ENCODE measurements around the gene AOC3. TPM values are rescaled to one million over a fixed set of nuclear protein-coding genes. Genes with fewer than 3 reads are reported as not detected.
"Not testable (repeated sequence)": the region's sequence is repeated elsewhere in the genome, so short reads cannot be mapped to it uniquely, and the experiment has no call there.

Gene AOC3
- polyA plus RNA-seq, 4 donors: 5.0 to 6.9 (median 5.5) TPM

DNA sequence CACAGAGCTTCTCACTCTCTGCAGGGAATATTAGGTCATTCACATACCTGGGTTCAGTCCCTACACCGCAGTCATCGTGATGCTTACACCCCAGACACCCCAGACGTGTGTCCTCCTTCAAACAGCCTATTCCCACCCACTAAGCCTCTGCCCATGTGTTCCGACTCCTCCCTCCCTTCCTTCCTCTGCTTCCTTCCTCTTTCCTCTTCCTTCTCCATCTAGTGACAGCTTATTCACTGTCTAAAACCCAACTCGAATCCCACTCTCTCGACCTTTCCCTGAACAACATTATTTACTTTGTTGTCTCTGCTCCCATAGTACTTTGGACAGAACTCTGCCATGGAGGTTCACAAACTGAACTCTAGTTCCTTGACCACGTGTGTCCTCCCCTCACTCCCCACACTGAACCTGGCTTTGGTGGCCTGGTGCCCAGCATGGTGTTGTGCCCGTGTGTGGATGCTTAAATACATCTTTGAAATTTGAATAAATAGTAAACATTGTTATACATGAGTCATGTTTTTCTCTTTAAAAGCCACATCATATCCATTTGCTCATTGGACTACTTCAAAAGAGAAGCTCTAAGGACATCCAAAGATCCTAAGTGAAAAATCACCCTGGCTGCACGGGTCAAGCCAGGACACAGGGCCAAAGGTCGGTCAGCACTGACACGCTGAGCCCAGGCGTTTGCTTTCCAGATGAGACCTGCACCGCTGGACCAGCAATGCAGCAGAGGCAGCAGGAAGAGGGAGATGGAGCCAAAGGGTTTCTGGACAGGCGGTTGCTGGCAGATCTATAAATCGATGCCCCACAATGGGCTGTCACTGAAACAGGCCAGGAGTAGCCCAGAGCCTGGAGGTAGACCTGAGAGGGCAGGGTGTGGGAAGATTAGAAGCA lies 35.5 kb downstream of the AOC3 start:
- no peak for DNase-seq (ENCODE audit: low read depth in 4 of 4, low spot score in 2 of 4)

DNA sequence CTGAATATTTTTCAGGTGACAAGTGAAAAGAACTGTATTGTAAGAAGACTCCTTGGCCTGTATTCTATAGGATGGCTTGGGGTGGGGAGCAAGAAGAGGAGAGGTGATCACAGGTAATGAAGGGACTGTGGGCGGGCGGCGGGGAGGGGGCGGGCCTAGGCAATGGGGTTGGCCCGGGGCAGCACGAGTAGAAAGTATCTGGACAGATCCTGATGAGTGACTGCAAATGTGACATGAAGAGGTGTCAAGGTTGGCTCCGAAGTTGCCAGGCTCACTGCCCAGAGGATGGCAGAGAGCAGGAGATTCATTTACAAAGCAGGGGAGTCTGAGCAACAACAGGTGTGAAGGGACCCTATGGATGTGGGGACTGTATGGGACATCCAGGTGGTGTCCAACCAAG lies 38.8 kb downstream of the AOC3 start:
- DNase-seq (ENCODE audit: low read depth in 4 of 4, low spot score in 2 of 4): no peak

DNA sequence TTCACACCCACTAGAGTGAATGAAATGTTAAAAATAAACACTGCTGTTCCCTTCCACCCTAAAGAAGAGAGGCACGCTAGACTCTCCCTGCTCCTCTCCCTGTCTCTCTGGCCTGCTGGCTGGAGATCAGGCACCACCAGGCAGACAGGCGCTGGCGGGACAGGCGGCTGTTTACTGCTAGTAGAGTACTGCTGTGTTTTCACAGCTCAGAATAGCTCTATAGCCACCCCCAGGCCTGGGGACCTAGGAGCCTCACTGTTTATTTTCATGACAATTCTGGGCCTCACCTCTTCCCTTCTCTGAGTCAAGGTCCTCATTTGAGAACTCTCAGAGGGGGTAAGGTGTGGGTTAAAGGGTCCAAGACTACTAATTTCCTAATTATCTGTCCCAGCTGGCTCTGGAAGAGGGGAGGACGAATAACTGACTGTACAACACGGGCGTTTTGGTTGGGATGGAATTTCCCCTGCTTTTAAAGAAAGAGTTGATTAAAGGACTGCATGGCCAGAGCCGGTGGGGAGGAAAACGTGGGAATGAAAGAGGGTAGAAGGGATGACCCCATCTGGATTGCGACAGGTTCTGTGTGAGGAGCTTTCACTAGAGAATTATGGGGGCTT lies 40.6 kb downstream of the AOC3 start:
- DNase-seq (ENCODE audit: low read depth in 4 of 4, low spot score in 2 of 4): no peak

DNA sequence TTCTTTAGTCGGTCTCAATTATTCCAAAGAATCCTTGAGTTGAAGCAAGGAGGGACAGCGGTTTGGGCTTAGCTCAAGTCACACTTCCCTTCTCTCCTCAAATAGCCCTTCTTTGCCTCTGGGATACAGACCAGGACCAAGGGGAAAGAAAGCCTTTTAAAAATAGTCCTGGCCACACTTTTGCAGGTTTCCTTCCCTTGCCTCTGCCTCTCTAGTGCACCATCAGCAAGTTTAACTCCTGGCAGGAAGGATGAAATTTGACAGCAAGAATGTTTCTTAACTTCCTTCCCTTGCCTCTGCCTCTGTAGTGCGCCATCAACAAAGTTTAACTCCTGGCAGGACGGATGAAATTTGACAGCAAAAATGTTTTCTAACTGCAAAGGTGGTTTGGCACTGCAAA lies 42.4 kb downstream of the AOC3 start:
- no peak for DNase-seq (ENCODE audit: low read depth in 4 of 4, low spot score in 2 of 4)

DNA sequence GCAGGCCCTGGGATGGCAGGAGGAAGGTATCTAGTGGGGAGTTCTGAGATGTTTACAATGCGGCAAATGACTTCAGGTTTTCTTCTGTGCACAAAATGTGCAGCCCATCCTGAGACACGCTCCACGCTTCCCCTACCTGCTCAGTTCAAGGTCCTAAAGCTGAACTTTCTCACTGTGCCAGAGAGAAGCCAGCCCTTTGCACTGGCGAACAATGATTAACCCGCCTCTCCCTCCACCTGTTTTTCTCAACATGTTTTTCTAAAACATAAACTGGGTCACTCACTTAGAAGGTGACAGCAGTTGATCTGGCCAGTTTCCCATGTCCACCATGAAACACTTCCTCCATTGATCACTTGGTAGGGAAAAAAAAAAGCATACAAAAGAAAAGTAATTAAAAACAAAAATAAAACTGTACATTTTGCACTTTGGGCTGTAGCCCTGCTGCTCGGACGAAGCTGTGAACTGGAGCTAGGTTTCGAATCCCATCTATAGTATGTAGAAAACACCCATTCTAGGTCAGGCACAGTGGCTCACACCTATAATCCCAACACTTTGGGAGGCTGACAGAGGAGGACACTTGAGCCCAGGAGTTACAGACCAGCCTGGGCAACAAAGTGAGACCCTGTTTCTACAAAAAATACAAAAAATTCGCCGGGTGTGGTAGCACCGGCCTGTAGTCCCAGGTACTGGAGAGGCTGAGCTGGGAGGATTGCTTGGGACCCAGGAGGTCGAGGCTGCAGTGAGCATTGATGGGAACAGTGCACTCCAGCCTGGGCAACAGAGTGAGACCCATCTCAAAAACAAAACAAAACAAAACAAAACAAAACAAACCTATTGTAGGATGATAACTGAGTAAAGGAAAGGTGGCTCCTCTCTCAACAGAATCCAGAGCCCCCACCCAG lies 43.5 kb downstream of the AOC3 start:
- DNase-seq (ENCODE audit: low read depth in 4 of 4, low spot score in 2 of 4): no peak

- DNase-seq (ENCODE audit: low read depth in 4 of 4, low spot score in 2 of 4): no peak
Observed at GRCh38 chr17:42895185-42895555, 44.2 kb downstream of the AOC3 start.

DNA sequence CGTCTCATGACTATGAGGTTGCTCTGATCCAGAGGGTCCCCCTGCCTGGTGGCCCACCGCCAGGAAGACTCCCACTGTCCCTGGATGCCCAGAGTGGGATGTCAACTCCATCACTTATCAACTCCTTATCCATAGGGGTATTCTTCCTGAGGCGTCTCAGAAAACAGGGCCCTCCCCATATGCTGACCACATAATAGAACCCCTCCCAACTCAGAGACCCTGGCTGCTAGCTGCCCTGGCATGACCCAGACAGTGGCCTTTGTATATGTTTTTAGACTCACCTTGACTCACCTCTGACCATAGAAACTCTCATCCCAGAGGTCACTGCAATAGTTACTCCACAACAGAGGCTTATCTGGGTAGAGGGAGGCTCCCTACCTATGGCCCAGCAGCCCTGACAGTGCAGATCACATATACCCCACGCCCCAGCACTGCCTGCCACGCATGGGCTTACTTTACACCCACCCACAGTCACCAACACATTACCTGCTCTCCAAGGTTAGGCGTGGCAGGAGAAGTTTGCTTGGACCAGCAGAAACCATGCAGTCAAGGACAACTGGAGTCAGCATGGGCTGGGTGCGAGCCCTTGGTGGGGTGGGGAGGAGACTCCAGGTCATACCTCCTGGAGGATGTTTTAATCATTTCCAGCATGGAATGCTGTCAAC lies 47.3 kb downstream of the AOC3 start:
- no peak for DNase-seq (ENCODE audit: low read depth in 4 of 4, low spot score in 2 of 4)

DNA sequence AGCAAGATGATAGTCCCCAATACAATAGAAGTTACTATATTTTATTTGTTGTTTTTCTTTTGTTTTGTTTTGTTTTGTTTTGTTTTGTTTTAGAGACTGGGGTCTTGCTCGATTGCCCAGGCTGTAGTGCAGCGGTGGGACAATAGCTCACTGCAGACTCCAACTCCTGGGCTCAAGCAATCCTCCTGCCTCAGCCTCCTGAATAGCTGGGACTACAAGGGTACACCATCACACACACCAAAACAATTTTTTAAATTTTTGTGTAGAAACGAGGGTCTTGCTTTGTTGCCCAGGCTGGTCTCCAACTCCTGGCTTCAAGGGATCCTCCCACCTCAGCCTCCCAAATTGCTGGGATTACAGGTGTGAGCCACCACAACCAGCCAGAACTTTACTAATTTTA lies 49.0 kb downstream of the AOC3 start:
- DNase-seq (ENCODE audit: low read depth in 4 of 4, low spot score in 2 of 4): not testable (repeated sequence)

GRCh38 chr17:42900460-42901331 lies 49.7 kb downstream of the AOC3 start, which contains the start of gene G6PC1:
Gene G6PC1, plus strand, starts transcription at chr17:42900799. Its CDS starts 78 bp downstream, at chr17:42900877.
- DNase-seq (ENCODE audit: low read depth in 4 of 4, low spot score in 2 of 4): no peak

- no peak for DNase-seq (ENCODE audit: low read depth in 4 of 4, low spot score in 2 of 4)
Observed at GRCh38 chr17:42901535-42902229, 50.7 kb downstream of the AOC3 start.

- DNase-seq (ENCODE audit: low read depth in 4 of 4, low spot score in 2 of 4): no peak
Observed at GRCh38 chr17:42904110-42904469, 53.1 kb downstream of the AOC3 start.

DNA sequence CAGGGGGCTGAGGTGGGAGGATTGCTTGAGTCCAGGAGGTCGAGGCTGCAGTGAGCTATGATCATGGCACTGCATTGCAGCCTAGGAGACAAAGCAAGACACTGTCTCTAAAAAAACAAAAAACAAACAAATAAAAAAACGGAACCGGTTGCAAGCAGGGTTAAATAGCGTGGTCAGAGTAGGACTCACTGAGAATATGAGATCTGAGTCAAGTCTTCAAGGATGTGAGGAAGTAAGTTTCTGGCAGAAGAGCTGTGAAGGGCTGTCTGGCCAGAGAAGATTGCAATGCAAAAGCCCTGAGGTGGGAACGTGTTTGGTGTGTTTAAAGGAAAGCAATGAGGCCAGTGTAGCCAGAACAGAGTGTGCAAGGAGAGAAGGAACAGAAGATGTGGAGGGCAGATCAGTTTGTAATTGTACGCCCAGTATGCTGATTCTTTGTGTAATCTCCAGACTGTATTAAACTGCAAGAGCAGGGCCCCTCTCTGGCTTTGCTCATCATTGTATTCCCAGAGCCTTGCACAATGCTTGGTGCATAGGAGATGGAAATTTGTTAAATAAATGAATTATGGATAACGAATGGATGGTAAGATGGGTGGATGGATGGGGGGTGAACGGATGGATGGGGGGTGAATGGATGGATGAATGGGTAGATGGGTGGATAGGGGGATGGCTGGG lies 55.9 kb downstream of the AOC3 start:
- no peak for DNase-seq (ENCODE audit: low read depth in 4 of 4, low spot score in 2 of 4)

Other genes starting within 250 kb of the AOC3 start
- gene RETREG3, start 241.8 kb upstream of the AOC3 start, polyA plus RNA-seq (ENCODE audit: insufficient read length in 4 of 4): 10 to 100 TPM; 41.9 to 65.7 (median 51.1) TPM
- 10 to 100 TPM; 54.4 to 63.9 (median 55.8) TPM for gene TUBG1, start 241.5 kb upstream of the AOC3 start, polyA plus RNA-seq (ENCODE audit: insufficient read length in 4 of 4)
- gene TUBG2, start 191.9 kb upstream of the AOC3 start, polyA plus RNA-seq (ENCODE audit: insufficient read length in 4 of 4): 10 to 100 TPM; 19.4 to 42.2 (median 30.5) TPM
- gene PLEKHH3, start 174.2 kb upstream of the AOC3 start, polyA plus RNA-seq (ENCODE audit: insufficient read length in 4 of 4): 10 to 100 TPM; 12.3 to 23.0 (median 19.9) TPM
- 1 to 10 TPM in 3 of 4 donors, under 1 TPM in 1; 0.89 to 2.1 (median 1.5) TPM for gene CCR10, start 169.4 kb upstream of the AOC3 start, polyA plus RNA-seq (ENCODE audit: insufficient read length in 4 of 4)
- gene CNTNAP1, start 168.7 kb upstream of the AOC3 start, polyA plus RNA-seq (ENCODE audit: insufficient read length in 4 of 4): 10 to 100 TPM in 1 of 4 donors, 1 to 10 TPM in 3; 8.1 to 11.1 (median 8.6) TPM
- gene EZH1, start 106.2 kb upstream of the AOC3 start, polyA plus RNA-seq (ENCODE audit: insufficient read length in 4 of 4): 10 to 100 TPM; 32.5 to 65.2 (median 51.7) TPM
- 100 to 1,000 TPM in 1 of 4 donors, 10 to 100 TPM in 3; 73.4 to 118 (median 93.3) TPM for gene RAMP2, start 90.0 kb upstream of the AOC3 start, polyA plus RNA-seq (ENCODE audit: insufficient read length in 4 of 4)
- gene VPS25, start 77.8 kb upstream of the AOC3 start, polyA plus RNA-seq (ENCODE audit: insufficient read length in 4 of 4): 100 to 1,000 TPM in 1 of 4 donors, 10 to 100 TPM in 3; 77.0 to 101 (median 93.4) TPM
- 10 to 100 TPM; 11.2 to 17.9 (median 12.7) TPM for gene WNK4, start 70.6 kb upstream of the AOC3 start, polyA plus RNA-seq (ENCODE audit: insufficient read length in 4 of 4)
- gene COA3, start 52.5 kb upstream of the AOC3 start, polyA plus RNA-seq (ENCODE audit: insufficient read length in 4 of 4): 100 to 1,000 TPM; 142 to 179 (median 160) TPM
- gene CNTD1, start 52.3 kb upstream of the AOC3 start, polyA plus RNA-seq (ENCODE audit: insufficient read length in 4 of 4): 1 to 10 TPM in 3 of 4 donors, under 1 TPM in 1; 0.86 to 3.8 (median 2.1) TPM
- 10 to 100 TPM; 68.8 to 86.1 (median 77.4) TPM for gene BECN1, start 26.9 kb upstream of the AOC3 start, polyA plus RNA-seq (ENCODE audit: insufficient read length in 4 of 4)
- 100 to 1,000 TPM in 2 of 4 donors, 10 to 100 TPM in 2; 92.6 to 111 (median 99.4) TPM for gene PSME3, start 17.8 kb upstream of the AOC3 start, polyA plus RNA-seq (ENCODE audit: insufficient read length in 4 of 4)
- gene AOC2, start 6.6 kb upstream of the AOC3 start, polyA plus RNA-seq (ENCODE audit: insufficient read length in 4 of 4): 1 to 10 TPM in 2 of 4 donors, under 1 TPM in 2; 0.62 to 1.8 (median 1.4) TPM
- 1 to 10 TPM; 2.7 to 8.4 (median 5.7) TPM for gene G6PC1, start 49.6 kb downstream of the AOC3 start, polyA plus RNA-seq (ENCODE audit: insufficient read length in 4 of 4)
- gene AARSD1, start 113.3 kb downstream of the AOC3 start, polyA plus RNA-seq (ENCODE audit: insufficient read length in 4 of 4): 10 to 100 TPM; 52.7 to 86.5 (median 65.3) TPM
- 1 to 10 TPM in 3 of 4 donors, under 1 TPM in 1; 0.87 to 3.3 (median 2.5) TPM for gene PTGES3L, start 128.9 kb downstream of the AOC3 start, polyA plus RNA-seq (ENCODE audit: insufficient read length in 4 of 4)
- 10 to 100 TPM; 15.3 to 18.6 (median 16.7) TPM for gene RUNDC1, start 129.4 kb downstream of the AOC3 start, polyA plus RNA-seq (ENCODE audit: insufficient read length in 4 of 4)
- gene RPL27, start 147.2 kb downstream of the AOC3 start, polyA plus RNA-seq (ENCODE audit: insufficient read length in 4 of 4): 1,000 to 10,000 TPM; 1,262 to 1,711 (median 1,450) TPM
- gene IFI35, start 155.6 kb downstream of the AOC3 start, polyA plus RNA-seq (ENCODE audit: insufficient read length in 4 of 4): 10 to 100 TPM in 3 of 4 donors, 1 to 10 TPM in 1; 9.9 to 12.5 (median 11.3) TPM
- gene VAT1, start 171.2 kb downstream of the AOC3 start, polyA plus RNA-seq (ENCODE audit: insufficient read length in 4 of 4): 100 to 1,000 TPM; 115 to 133 (median 123) TPM
- 1 to 10 TPM; 2.7 to 3.8 (median 3.5) TPM for gene RND2, start 174.0 kb downstream of the AOC3 start, polyA plus RNA-seq (ENCODE audit: insufficient read length in 4 of 4)